ENCODE results near the gene TOM1. TPM values are rescaled to one million over a fixed set of nuclear protein-coding genes. Genes with fewer than 3 reads are reported as not detected.

Gene TOM1
- total RNA-seq, 1 experiment from 2014 or later = 22.3 TPM

DNA sequence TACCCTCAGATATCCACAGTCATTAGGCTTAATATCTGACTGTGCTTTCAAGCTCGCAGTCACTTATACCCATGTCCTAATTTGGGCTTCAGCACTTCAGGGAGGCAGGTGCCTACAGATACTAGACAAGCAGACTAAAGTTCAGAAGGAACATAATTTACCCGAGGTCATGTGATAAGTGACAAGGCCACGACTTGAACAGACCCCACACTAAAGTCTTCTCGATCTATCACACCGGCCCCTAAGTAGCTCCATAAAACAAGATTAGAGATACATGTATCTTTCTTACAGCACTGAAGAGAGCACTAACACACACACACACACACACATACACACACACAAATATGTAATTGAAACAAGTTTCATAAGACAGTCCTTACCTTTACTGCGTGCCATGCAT is 32.6 kb downstream of the TOM1 start:
- Histone ChIP-seq H2BK120ac (ENCODE audit: low read depth, low read length, poor library complexity, severe bottlenecking) (no peak overlapping the region), H2BK15ac (ENCODE audit: low read depth, low read length) (no peak overlapping the region), H3K4ac (ENCODE audit: low read depth, low read length) (no peak overlapping the region), H4K91ac (ENCODE audit: insufficient read length, low read depth, low read length) (no peak overlapping the region), H3K4me1 (ENCODE audit: insufficient read depth, low read length) (no peaks in the 10 kb centered on the region), H2BK5ac (ENCODE audit: insufficient read length, low read length) (no peak overlapping the region), H3K23me2 (ENCODE audit: insufficient read length, low read depth, low read length, poor library complexity, severe bottlenecking) (no peaks in the 10 kb centered on the region), H3K79me1 (ENCODE audit: insufficient read depth, low read depth, low read length, poor library complexity, severe bottlenecking) (no peaks in the 10 kb centered on the region), H2BK12ac (ENCODE audit: insufficient read length, low read depth, low read length) (no peak overlapping the region), H3K79me2 (ENCODE audit: insufficient read depth, low read length) (no peaks in the 10 kb centered on the region), H3K27me3 (ENCODE audit: insufficient read depth, low read length) (no peaks in the 10 kb centered on the region), H3K9me3 (ENCODE audit: control insufficient read depth, low read depth, low read length) (no peaks in the 10 kb centered on the region), H4K5ac (ENCODE audit: insufficient read length, low read depth, low read length) (no peak overlapping the region), H3K23ac (ENCODE audit: insufficient read length, low read depth, low read length) (no peak overlapping the region), H4K8ac (replicated peaks; ENCODE audit: insufficient read length, low read depth, low read length) (no peak overlapping the region), H3K56ac (ENCODE audit: insufficient read length, low read depth, low read length) (no peak overlapping the region), H3K18ac (ENCODE audit: insufficient read length, low read depth, low read length) (no peak overlapping the region), H3K9ac (ENCODE audit: extremely low read depth, insufficient read length, low read length) (no peak overlapping the region), H3T11ph (ENCODE audit: low read length) (no peak overlapping the region), H3K4me2 (ENCODE audit: insufficient read depth, insufficient read length, low read length) (no peak overlapping the region), H3K14ac (ENCODE audit: insufficient read depth, low read length) (no peak overlapping the region), H4K20me1 (ENCODE audit: control insufficient read depth, insufficient read depth, insufficient read length) (no peaks in the 10 kb centered on the region), H3K27ac (ENCODE audit: insufficient read length, low read depth, low read length) (no peak overlapping the region), H2AK5ac (ENCODE audit: insufficient read length, low read length) (no peak overlapping the region), H2AFZ (ENCODE audit: low read length) (no peak overlapping the region), H2BK20ac (ENCODE audit: low read depth, low read length, poor library complexity, severe bottlenecking) (no peak overlapping the region)
- no peaks in the 10 kb centered on the region for H3K9me3 Mint-ChIP-seq
- H3K27ac Mint-ChIP-seq = no peak overlapping the region; a peak in 1 of 7 replicates
- peaks cover under 1 to 4% of the 10 kb centered on the region in 2 experiments; a peak in 2 of 4 replicates for H3K4me1 Mint-ChIP-seq
- no peaks in the 10 kb centered on the region for H3K27me3 Mint-ChIP-seq (ENCODE audit: low read depth)
- H3K4me3 Mint-ChIP-seq = no peak overlapping the region
- no peak for DNase-seq
- H3K36me3 Mint-ChIP-seq (ENCODE audit: insufficient read depth in 1 of 3, low read depth in 3 of 3) = peaks cover 19 to 49% (median 36%) of the 10 kb centered on the region in 3 experiments; a peak in 6 of 7 replicates
- WGBS (ENCODE audit: extremely low coverage, insufficient read length, low lambda C conversion rate) = no CpG with 5 or more reads among the region's 6 CpGs
- TF ChIP-seq, protein P1, sequence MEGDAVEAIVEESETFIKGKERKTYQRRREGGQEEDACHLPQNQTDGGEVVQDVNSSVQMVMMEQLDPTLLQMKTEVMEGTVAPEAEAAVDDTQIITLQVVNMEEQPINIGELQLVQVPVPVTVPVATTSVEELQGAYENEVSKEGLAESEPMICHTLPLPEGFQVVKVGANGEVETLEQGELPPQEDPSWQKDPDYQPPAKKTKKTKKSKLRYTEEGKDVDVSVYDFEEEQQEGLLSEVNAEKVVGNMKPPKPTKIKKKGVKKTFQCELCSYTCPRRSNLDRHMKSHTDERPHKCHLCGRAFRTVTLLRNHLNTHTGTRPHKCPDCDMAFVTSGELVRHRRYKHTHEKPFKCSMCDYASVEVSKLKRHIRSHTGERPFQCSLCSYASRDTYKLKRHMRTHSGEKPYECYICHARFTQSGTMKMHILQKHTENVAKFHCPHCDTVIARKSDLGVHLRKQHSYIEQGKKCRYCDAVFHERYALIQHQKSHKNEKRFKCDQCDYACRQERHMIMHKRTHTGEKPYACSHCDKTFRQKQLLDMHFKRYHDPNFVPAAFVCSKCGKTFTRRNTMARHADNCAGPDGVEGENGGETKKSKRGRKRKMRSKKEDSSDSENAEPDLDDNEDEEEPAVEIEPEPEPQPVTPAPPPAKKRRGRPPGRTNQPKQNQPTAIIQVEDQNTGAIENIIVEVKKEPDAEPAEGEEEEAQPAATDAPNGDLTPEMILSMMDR (conservative IDR thresholded peaks at IDR 0.05) = no peak
